ENCODE measurements around the gene GIT2. TPM values are rescaled to one million over a fixed set of nuclear protein-coding genes. Genes with fewer than 3 reads are reported as not detected.

Gene GIT2
- total RNA-seq, 3 donors from 2014 or later, result 41.3 to 53.1 (median 42.6) TPM

DNA sequence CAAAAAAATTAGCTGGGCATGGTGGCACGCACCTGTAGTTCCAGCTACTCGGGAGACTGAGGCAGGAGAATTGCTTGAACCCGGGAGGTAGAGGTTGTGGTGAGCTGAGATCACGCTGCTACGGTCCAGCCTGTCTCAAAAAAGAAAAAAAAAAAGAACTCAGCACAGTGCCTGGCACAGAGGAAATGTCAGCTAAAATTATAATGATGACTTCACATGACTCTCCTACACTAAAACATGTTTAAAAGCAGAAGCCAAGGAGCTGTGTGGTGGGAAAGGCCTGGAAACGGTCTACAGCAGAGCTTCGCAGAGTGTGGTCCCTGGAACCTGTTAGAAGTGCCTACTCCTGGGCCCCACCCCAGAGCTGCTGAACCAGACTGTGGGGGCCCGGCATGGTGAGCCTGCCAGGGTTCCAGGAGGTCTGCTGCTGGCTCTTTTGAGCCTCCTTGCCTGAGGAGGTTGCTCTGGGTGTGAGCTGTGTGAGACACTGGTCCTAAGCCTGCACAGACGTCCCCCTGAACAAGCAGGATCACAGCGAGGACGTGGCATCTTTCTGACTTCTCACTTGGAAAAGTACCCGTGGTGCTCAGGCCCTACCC lies 68.0 kb downstream of the GIT2 start:
- no peak for TF ChIP-seq CTCF (IDR thresholded peaks at IDR 0.05)
- no peak for TF ChIP-seq POLR2A (IDR thresholded peaks at IDR 0.05)
- no peak for TF ChIP-seq POLR2AphosphoS5 (IDR thresholded peaks at IDR 0.05)
- no peak overlapping the region for H3K27ac ChIP-seq
- H3K4me3 ChIP-seq, result no peak overlapping the region
- no peaks in the 10 kb centered on the region for H3K9me3 ChIP-seq
- DNase-seq (ENCODE audit: low spot score in 2 of 2), result peak in 1 of 2 donors; percentile 45
- H3K4me1 ChIP-seq, result no peaks in the 10 kb centered on the region
- no peaks in the 10 kb centered on the region for H3K27me3 ChIP-seq
- intact Hi-C loops (cut with DNase I; ENCODE audit: low total_unique reads), result no loop called here
- no peaks in the 10 kb centered on the region for H3K36me3 ChIP-seq

- Histone ChIP-seq H3K4me1 (no peaks in the 10 kb centered on the region), H3K9me3 (no peaks in the 10 kb centered on the region), H3K4me3 (no peak overlapping the region), H3K27me3 (no peaks in the 10 kb centered on the region), H3K36me3 (no peaks in the 10 kb centered on the region), H3K27ac (no peak overlapping the region)
- intact Hi-C loops (cut with DNase I; ENCODE audit: low total_unique reads), result no loop called here
- peak in 1 of 2 donors; percentile 39 for DNase-seq (ENCODE audit: low spot score in 2 of 2)
- no peak for TF ChIP-seq POLR2AphosphoS5 (IDR thresholded peaks at IDR 0.05)
- peak; percentile 20 to 40 (median 38) for TF ChIP-seq CTCF (IDR thresholded peaks at IDR 0.05)
Measured at GRCh38 chr12:109927622-109928021, 68.5 kb downstream of the GIT2 start.

DNA sequence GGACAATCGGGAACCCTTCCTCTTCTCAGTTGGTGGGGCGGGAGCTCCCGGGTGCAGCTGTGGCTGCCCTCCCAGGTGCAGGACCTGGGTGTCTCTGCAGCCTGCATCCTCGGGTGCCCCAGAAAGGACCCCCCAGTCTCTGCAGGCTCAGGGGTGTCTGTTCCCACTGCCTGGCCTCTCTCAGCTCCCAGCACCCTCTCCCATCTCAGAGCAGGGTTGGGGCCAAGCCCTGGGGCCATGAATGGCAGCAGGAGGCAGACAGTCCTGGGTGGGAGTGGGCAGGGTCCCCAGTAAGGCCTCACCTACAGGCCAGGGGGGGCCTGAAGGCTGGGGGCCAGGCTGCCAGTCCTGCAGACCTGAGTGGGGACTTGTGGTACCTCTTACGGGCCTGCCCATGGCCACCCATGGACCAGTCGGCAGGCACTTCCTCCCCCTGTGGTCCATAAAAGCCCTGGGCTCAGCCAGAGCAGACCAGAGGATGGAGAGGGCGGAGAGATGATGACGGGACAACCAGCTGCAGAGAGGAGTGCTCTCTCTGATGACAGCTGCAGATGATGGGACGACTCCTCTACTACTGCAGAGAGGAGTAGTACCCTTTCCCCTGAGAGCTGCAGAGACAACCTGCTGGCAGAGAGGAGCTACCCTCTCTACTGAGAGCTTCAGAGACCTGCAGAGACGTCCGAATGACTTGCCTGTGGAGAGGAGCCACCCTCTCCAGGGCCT lies 69.5 kb downstream of the GIT2 start:
- intact Hi-C loops (cut with DNase I; ENCODE audit: low total_unique reads), result no loop called here
- peak in 1 of 2 donors; percentile 31 for DNase-seq (ENCODE audit: low spot score in 2 of 2)
- Histone ChIP-seq H3K9me3 (no peaks in the 10 kb centered on the region), H3K4me3 (no peak overlapping the region), H3K27ac (no peak overlapping the region), H3K36me3 (no peaks in the 10 kb centered on the region), H3K27me3 (no peaks in the 10 kb centered on the region), H3K4me1 (no peaks in the 10 kb centered on the region)
- no peak for TF ChIP-seq POLR2A (IDR thresholded peaks at IDR 0.05)
- no peak for TF ChIP-seq CTCF (IDR thresholded peaks at IDR 0.05)
- no peak for TF ChIP-seq POLR2AphosphoS5 (IDR thresholded peaks at IDR 0.05)

- no peak overlapping the region for H3K27ac ChIP-seq
- H3K9me3 ChIP-seq, result no peaks in the 10 kb centered on the region
- intact Hi-C loops (cut with DNase I; ENCODE audit: low total_unique reads), result no loop called here
- no peaks in the 10 kb centered on the region for H3K4me1 ChIP-seq
- no peak overlapping the region for H3K4me3 ChIP-seq
- DNase-seq (ENCODE audit: low spot score in 2 of 2), result no peak
- no peak for TF ChIP-seq POLR2A (IDR thresholded peaks at IDR 0.05)
- TF ChIP-seq POLR2AphosphoS5 (IDR thresholded peaks at IDR 0.05), result no peak
- TF ChIP-seq CTCF (IDR thresholded peaks at IDR 0.05), result no peak
- H3K36me3 ChIP-seq, result no peaks in the 10 kb centered on the region
- no peaks in the 10 kb centered on the region for H3K27me3 ChIP-seq
Measured at GRCh38 chr12:109926016-109926415, 70.2 kb downstream of the GIT2 start.

GRCh38 chr12:109925185-109925840 lies 70.9 kb downstream of the GIT2 start:
- Histone ChIP-seq H3K4me1 (no peaks in the 10 kb centered on the region), H3K4me3 (no peak overlapping the region), H3K9me3 (no peaks in the 10 kb centered on the region), H3K27me3 (no peaks in the 10 kb centered on the region), H3K27ac (no peak overlapping the region), H3K36me3 (no peaks in the 10 kb centered on the region)
- no peak for TF ChIP-seq CTCF (IDR thresholded peaks at IDR 0.05)
- DNase-seq (ENCODE audit: low spot score in 2 of 2), result peak in 1 of 2 donors; percentile 41
- intact Hi-C loops (cut with DNase I; ENCODE audit: low total_unique reads), result no loop called here

All from breast epithelium (tissue), 4 donors.